Stimulated activated memory B cell treated with anti-CD40 and anti-IgM and Interleukin-4, amounts not matched to agents 10 μg/mL and 1 μg/mL and 100 μg/mL, for 72 hours (primary cell): Measurements from ENCODE around the gene PRR35.
"Not testable (repeated sequence)": the region's sequence is repeated elsewhere in the genome, so short reads cannot be mapped to it uniquely, and the experiment has no call there.

Source experiments
- ATAC-seq: fragments of 150-1000 bp; cut with Tn5 transposase; 2 replicates; pipeline ENCODE4 v1.10.0; 2021
- H3K27ac Mint-ChIP-seq: one replicate; pipeline ENCODE4 v1.8.0; 2022; ENCODE audit warnings: mild to moderate bottlenecking, mixed read lengths
- H3K27me3 Mint-ChIP-seq: one replicate; pipeline ENCODE4 v1.8.0; 2022; ENCODE audit warnings: mixed read lengths
- H3K36me3 Mint-ChIP-seq: one replicate; pipeline ENCODE4 v1.8.0; 2022; ENCODE audit warnings: mixed read lengths
- H3K4me1 Mint-ChIP-seq: one replicate; pipeline ENCODE4 v1.8.0; 2022; ENCODE audit warnings: mixed read lengths
- H3K4me3 Mint-ChIP-seq: one replicate; pipeline ENCODE4 v1.8.0; 2022; ENCODE audit warnings: mild to moderate bottlenecking, moderate library complexity, mixed read lengths
- H3K9me3 Mint-ChIP-seq: one replicate; pipeline ENCODE4 v1.8.0; 2022; ENCODE audit warnings: mixed read lengths

Gene PRR35

GRCh38 chr16:597655-598054 lies 37.5 kb downstream of the PRR35 start:
- ATAC-seq, H3K27me3 Mint-ChIP-seq, H3K4me3 Mint-ChIP-seq, H3K27ac Mint-ChIP-seq, H3K9me3 Mint-ChIP-seq: not testable (repeated sequence)
- peaks cover 14% of the 10 kb centered on the region for H3K36me3 Mint-ChIP-seq
- peaks cover 35% of the 10 kb centered on the region for H3K4me1 Mint-ChIP-seq

- Mint-ChIP-seq H3K27ac (no peak overlapping the region), H3K4me1 (peaks cover 34% of the 10 kb centered on the region), H3K36me3 (peaks cover 20% of the 10 kb centered on the region), H3K4me3 (no peak overlapping the region), H3K9me3 (no peaks in the 10 kb centered on the region), H3K27me3 (no peaks in the 10 kb centered on the region)
- ATAC-seq = no peak
Observed at GRCh38 chr16:598823-599739, 38.9 kb downstream of the PRR35 start.

GRCh38 chr16:600781-601180 lies 40.6 kb downstream of the PRR35 start:
- Mint-ChIP-seq H3K36me3 (peaks cover 25% of the 10 kb centered on the region), H3K27ac (no peak overlapping the region), H3K9me3 (peaks cover 3% of the 10 kb centered on the region), H3K4me3 (no peak overlapping the region), H3K27me3 (no peaks in the 10 kb centered on the region), H3K4me1 (peaks cover 21% of the 10 kb centered on the region)
- no peak for ATAC-seq

- H3K4me3 Mint-ChIP-seq = no peak overlapping the region
- no peak overlapping the region for H3K27ac Mint-ChIP-seq
- H3K9me3 Mint-ChIP-seq = peaks cover 3% of the 10 kb centered on the region
- H3K27me3 Mint-ChIP-seq = no peaks in the 10 kb centered on the region
- H3K36me3 Mint-ChIP-seq = peaks cover 12% of the 10 kb centered on the region
- no peak for ATAC-seq
- H3K4me1 Mint-ChIP-seq = peaks cover 19% of the 10 kb centered on the region
Observed at GRCh38 chr16:603933-604332, 43.7 kb downstream of the PRR35 start.

GRCh38 chr16:606656-607307 lies 46.6 kb downstream of the PRR35 start:
- peaks cover 3% of the 10 kb centered on the region for H3K9me3 Mint-ChIP-seq
- peaks cover 40% of the 10 kb centered on the region for H3K4me1 Mint-ChIP-seq
- H3K4me3 Mint-ChIP-seq = no peak overlapping the region
- no peak overlapping the region for H3K27ac Mint-ChIP-seq
- no peaks in the 10 kb centered on the region for H3K27me3 Mint-ChIP-seq
- H3K36me3 Mint-ChIP-seq = peaks cover 12% of the 10 kb centered on the region
- no peak for ATAC-seq

GRCh38 chr16:608019-608418 lies 47.8 kb downstream of the PRR35 start:
- H3K27me3 Mint-ChIP-seq = no peaks in the 10 kb centered on the region
- peaks cover 11% of the 10 kb centered on the region for H3K36me3 Mint-ChIP-seq
- H3K4me3 Mint-ChIP-seq = no peak overlapping the region
- H3K9me3 Mint-ChIP-seq = peaks cover 3% of the 10 kb centered on the region
- ATAC-seq = peak; percentile 76
- H3K4me1 Mint-ChIP-seq = peaks cover 34% of the 10 kb centered on the region
- H3K27ac Mint-ChIP-seq = no peak overlapping the region

GRCh38 chr16:609316-609715 lies 49.1 kb downstream of the PRR35 start:
- Mint-ChIP-seq H3K4me3 (no peak overlapping the region), H3K27me3 (no peaks in the 10 kb centered on the region), H3K36me3 (peaks cover 15% of the 10 kb centered on the region), H3K4me1 (peaks cover 25% of the 10 kb centered on the region), H3K27ac (no peak overlapping the region), H3K9me3 (peaks cover 3% of the 10 kb centered on the region)
- ATAC-seq = no peak

- no peak for ATAC-seq
Observed at GRCh38 chr16:609984-610383, 49.8 kb downstream of the PRR35 start.

GRCh38 chr16:610513-611381 lies 50.6 kb downstream of the PRR35 start:
- no peak for ATAC-seq
- no peaks in the 10 kb centered on the region for H3K27me3 Mint-ChIP-seq
- H3K27ac Mint-ChIP-seq = no peak overlapping the region
- H3K9me3 Mint-ChIP-seq = no peaks in the 10 kb centered on the region
- peaks cover 15% of the 10 kb centered on the region for H3K36me3 Mint-ChIP-seq
- peaks cover 36% of the 10 kb centered on the region for H3K4me1 Mint-ChIP-seq
- no peak overlapping the region for H3K4me3 Mint-ChIP-seq

More at GRCh38 chr16:609984-610383, 49.8 kb downstream of the PRR35 start:
- Mint-ChIP-seq H3K36me3 (peaks cover 21% of the 10 kb centered on the region), H3K27ac (no peak overlapping the region), H3K27me3 (no peaks in the 10 kb centered on the region), H3K4me1 (peaks cover 31% of the 10 kb centered on the region), H3K9me3 (peaks cover 3% of the 10 kb centered on the region), H3K4me3 (no peak overlapping the region)

- Mint-ChIP-seq H3K27ac (peak overlapping the region; percentile 57), H3K36me3 (peaks cover 15% of the 10 kb centered on the region), H3K4me1 (peaks cover 21% of the 10 kb centered on the region), H3K9me3 (no peaks in the 10 kb centered on the region), H3K27me3 (no peaks in the 10 kb centered on the region), H3K4me3 (no peak overlapping the region)
- peak; percentile 76 for ATAC-seq
Observed at GRCh38 chr16:615122-615521, 54.9 kb downstream of the PRR35 start.
